ENCODE measurements around the gene ELSPBP1. TPM values are rescaled to one million over a fixed set of nuclear protein-coding genes. Genes with fewer than 3 reads are reported as not detected.

The ELSPBP1 gene
- total RNA-seq, 2 donors from 2014 or later = not detected

- no peak overlapping the region for H3K4me3 ChIP-seq
- no peak for DNase-seq (ENCODE audit: low spot score)
- 55% methylated on average over 2 of the region's 2 CpGs for WGBS
- TF ChIP-seq POLR2A (IDR thresholded peaks at IDR 0.05) = no peak
- TF ChIP-seq POLR2AphosphoS5 (IDR thresholded peaks at IDR 0.05) = no peak
- TF ChIP-seq, protein P1, sequence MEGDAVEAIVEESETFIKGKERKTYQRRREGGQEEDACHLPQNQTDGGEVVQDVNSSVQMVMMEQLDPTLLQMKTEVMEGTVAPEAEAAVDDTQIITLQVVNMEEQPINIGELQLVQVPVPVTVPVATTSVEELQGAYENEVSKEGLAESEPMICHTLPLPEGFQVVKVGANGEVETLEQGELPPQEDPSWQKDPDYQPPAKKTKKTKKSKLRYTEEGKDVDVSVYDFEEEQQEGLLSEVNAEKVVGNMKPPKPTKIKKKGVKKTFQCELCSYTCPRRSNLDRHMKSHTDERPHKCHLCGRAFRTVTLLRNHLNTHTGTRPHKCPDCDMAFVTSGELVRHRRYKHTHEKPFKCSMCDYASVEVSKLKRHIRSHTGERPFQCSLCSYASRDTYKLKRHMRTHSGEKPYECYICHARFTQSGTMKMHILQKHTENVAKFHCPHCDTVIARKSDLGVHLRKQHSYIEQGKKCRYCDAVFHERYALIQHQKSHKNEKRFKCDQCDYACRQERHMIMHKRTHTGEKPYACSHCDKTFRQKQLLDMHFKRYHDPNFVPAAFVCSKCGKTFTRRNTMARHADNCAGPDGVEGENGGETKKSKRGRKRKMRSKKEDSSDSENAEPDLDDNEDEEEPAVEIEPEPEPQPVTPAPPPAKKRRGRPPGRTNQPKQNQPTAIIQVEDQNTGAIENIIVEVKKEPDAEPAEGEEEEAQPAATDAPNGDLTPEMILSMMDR (IDR thresholded peaks at IDR 0.05) = no peak
- no peak overlapping the region for H3K27ac ChIP-seq
- no peaks in the 10 kb centered on the region for H3K4me1 ChIP-seq (replicated peaks)
- H3K9me3 ChIP-seq = no peaks in the 10 kb centered on the region
- H3K27me3 ChIP-seq (replicated peaks; ENCODE audit: insufficient read depth) = no peaks in the 10 kb centered on the region
- no peaks in the 10 kb centered on the region for H3K36me3 ChIP-seq
- intact Hi-C loops (cut with DNase I) = no loop called here
Observed at GRCh38 chr19:48041877-48042580, 47.6 kb downstream of the ELSPBP1 start.

- no peak for DNase-seq (ENCODE audit: low spot score)
- no peaks in the 10 kb centered on the region for H3K36me3 ChIP-seq
- no peak within 1 kb of the TSS for H3K4me3 ChIP-seq
- H3K4me1 ChIP-seq (replicated peaks) = no peaks in the 10 kb centered on the region
- intact Hi-C loops (cut with DNase I) = no loop called here
- no peaks in the 10 kb centered on the region for H3K27me3 ChIP-seq (replicated peaks; ENCODE audit: insufficient read depth)
- no peaks in the 10 kb centered on the region for H3K9me3 ChIP-seq
- WGBS = 82% methylated on average over 10 of the region's 10 CpGs
- H3K27ac ChIP-seq = no peak within 1 kb of the TSS
- TF ChIP-seq POLR2A (IDR thresholded peaks at IDR 0.05) = no peak
- TF ChIP-seq, protein P1 (IDR thresholded peaks at IDR 0.05) = no peak
- no peak for TF ChIP-seq POLR2AphosphoS5 (IDR thresholded peaks at IDR 0.05)
Observed at GRCh38 chr19:48043675-48044258, 49.3 kb downstream of the ELSPBP1 start, which contains the start of gene CABP5. TSS of gene CABP5 (minus strand) at chr19:48044079. CDS start at chr19:48043922, 157 bp downstream.

GRCh38 chr19:48044561-48044960 lies 50.1 kb downstream of the ELSPBP1 start:
- Histone ChIP-seq H3K9me3 (no peaks in the 10 kb centered on the region), H3K27me3 (replicated peaks; ENCODE audit: insufficient read depth) (no peaks in the 10 kb centered on the region), H3K36me3 (no peaks in the 10 kb centered on the region), H3K4me3 (no peak overlapping the region), H3K27ac (no peak overlapping the region), H3K4me1 (replicated peaks) (no peaks in the 10 kb centered on the region)
- no peak for DNase-seq (ENCODE audit: low spot score)
- 85% methylated on average over 5 of the region's 5 CpGs for WGBS
- intact Hi-C loops (cut with DNase I) = no loop called here
- TF ChIP-seq, protein P1 (IDR thresholded peaks at IDR 0.05) = no peak
- no peak for TF ChIP-seq POLR2A (IDR thresholded peaks at IDR 0.05)
- no peak for TF ChIP-seq POLR2AphosphoS5 (IDR thresholded peaks at IDR 0.05)

GRCh38 chr19:48051335-48052033 lies 57.1 kb downstream of the ELSPBP1 start:
- TF ChIP-seq POLR2AphosphoS5 (IDR thresholded peaks at IDR 0.05) = no peak
- TF ChIP-seq, protein P1 (IDR thresholded peaks at IDR 0.05) = no peak
- intact Hi-C loops (cut with DNase I) = no loop called here

More at GRCh38 chr19:48051335-48052033, 57.1 kb downstream of the ELSPBP1 start:
- no peaks in the 10 kb centered on the region for H3K4me1 ChIP-seq (replicated peaks)
- no peaks in the 10 kb centered on the region for H3K36me3 ChIP-seq
- no peak overlapping the region for H3K27ac ChIP-seq
- no peak overlapping the region for H3K4me3 ChIP-seq
- DNase-seq (ENCODE audit: low spot score) = no peak
- no peaks in the 10 kb centered on the region for H3K9me3 ChIP-seq
- 76% methylated on average over 10 of the region's 10 CpGs for WGBS
- H3K27me3 ChIP-seq (replicated peaks; ENCODE audit: insufficient read depth) = no peaks in the 10 kb centered on the region
